OCI-LY3 (cell line): ENCODE data around the gene LRP1B.

Source experiments
- EZH2phosphoT487 ChIP-seq: fragments of 200-600 bp; shearing (Covaris generic); IDR thresholded peaks from 2 replicates; pipeline ENCODE4 v1.6.1; 2018; ENCODE audit warnings: antibody characterized with exemption, mixed run types, low read depth
- TF ChIP-seq, protein P1 (sequence below): fragments of 200-600, 300-600 bp; sonication (generic); IDR thresholded peaks from 2 replicates; pipeline ENCODE4 v1.5.1; 2014; ENCODE audit warnings: antibody characterized with exemption, low read length, low read depth

DNA sequence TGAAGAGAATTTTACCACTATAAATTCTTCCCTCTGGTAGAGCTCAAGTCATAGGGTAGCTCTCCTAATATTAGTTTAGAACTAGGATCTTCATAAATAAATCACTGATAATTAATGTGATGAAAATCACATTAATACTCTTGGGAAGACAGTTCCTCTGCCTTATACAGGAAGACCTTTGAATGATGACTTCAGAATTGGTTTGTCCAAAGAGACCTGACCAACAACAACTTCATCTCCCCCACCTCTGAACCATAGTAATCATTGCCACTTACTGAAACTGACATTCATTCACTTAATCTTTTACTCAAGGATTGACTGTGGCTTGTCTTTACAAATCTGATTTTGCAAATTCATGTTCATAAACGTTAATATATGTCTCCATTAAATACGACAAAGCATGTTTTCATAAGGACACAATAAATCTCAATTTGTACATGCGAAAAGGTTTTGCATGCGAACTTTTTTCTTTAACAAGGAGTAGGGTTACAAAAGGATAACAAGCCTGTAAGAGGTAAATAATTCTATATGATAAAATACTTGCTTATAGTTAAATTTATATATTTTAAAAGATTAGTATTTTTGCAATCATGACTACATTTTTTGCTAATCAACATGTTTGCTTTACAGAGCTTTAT is 61.4 kb downstream of the LRP1B start:
- TF ChIP-seq, protein P1, sequence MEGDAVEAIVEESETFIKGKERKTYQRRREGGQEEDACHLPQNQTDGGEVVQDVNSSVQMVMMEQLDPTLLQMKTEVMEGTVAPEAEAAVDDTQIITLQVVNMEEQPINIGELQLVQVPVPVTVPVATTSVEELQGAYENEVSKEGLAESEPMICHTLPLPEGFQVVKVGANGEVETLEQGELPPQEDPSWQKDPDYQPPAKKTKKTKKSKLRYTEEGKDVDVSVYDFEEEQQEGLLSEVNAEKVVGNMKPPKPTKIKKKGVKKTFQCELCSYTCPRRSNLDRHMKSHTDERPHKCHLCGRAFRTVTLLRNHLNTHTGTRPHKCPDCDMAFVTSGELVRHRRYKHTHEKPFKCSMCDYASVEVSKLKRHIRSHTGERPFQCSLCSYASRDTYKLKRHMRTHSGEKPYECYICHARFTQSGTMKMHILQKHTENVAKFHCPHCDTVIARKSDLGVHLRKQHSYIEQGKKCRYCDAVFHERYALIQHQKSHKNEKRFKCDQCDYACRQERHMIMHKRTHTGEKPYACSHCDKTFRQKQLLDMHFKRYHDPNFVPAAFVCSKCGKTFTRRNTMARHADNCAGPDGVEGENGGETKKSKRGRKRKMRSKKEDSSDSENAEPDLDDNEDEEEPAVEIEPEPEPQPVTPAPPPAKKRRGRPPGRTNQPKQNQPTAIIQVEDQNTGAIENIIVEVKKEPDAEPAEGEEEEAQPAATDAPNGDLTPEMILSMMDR, result no peak
- TF ChIP-seq EZH2phosphoT487, result no peak
